GM18526 (cell line): Measurements from ENCODE around the gene PDHB.

ENCODE experiments used
- POLR2A ChIP-seq: IDR thresholded peaks from 3 replicates; pipeline ENCODE4 v1.6.1; 2011; ENCODE audit not compliant: insufficient read length; ENCODE audit errors: extremely low read depth

PDHB gene

GRCh38 chr3:58433400-58434167, at the start of gene PDHB:
Gene PDHB (minus strand): TSS chr3:58433832. CDS start chr3:58433809, 23 bp downstream.
- TF ChIP-seq POLR2A, result peak; percentile 85

DNA sequence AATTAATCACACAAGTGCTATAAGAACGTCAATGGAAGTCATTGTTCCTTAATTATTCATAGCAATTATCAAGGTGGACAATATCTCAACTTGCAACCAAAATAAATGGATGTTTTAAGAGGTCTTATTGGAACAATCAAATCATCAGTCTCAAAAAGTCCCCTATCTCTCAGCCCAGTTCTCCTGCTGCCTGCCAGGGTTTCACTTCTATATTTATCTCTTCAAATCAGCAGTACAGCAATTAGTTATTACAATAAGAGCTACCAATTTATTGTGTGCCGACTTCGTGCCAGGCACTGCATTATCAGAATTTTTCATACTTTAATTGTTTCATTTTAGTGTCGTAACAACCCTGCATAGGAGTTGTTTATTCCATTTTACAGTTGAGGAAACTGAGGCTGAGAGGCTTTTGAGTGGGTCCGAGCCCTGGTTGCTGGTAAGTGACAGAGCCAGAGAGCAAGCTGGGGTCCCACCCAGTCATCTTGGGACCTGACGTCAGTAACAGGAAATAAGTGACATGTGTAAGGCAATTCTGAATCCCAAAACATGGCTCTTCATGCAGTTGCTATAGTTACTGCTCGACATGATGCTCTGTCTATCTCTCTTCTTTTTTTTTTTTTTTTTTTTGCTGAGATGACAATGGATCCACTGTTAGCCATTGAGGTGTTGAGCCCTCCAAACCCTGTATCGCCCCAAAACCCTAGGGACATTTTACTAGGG, 49.4 kb upstream of the PDHB start:
- TF ChIP-seq POLR2A, result no peak

- TF ChIP-seq POLR2A, result no peak
Measured at GRCh38 chr3:58480309-58480708, 46.7 kb upstream of the PDHB start.

DNA sequence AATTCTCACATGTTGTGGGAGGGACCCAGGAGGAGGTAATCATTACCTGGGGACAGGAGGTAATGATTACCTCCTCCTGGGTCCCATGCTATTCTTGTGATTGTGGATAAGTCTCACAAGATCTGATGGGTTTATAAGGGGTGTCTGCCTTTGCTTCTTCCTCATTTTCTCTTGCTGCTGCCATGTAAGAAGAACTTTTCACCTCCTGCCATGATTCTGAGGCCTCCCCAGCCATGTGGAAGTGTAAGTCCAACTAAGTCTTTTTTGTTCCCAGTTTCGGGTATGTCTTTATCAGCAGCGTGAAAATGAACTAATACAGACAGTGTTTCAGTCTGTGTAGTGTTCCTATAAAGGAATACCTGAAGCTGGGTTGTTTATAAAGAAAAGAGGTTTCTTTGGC, 45.1 kb upstream of the PDHB start:
- no peak for TF ChIP-seq POLR2A

DNA sequence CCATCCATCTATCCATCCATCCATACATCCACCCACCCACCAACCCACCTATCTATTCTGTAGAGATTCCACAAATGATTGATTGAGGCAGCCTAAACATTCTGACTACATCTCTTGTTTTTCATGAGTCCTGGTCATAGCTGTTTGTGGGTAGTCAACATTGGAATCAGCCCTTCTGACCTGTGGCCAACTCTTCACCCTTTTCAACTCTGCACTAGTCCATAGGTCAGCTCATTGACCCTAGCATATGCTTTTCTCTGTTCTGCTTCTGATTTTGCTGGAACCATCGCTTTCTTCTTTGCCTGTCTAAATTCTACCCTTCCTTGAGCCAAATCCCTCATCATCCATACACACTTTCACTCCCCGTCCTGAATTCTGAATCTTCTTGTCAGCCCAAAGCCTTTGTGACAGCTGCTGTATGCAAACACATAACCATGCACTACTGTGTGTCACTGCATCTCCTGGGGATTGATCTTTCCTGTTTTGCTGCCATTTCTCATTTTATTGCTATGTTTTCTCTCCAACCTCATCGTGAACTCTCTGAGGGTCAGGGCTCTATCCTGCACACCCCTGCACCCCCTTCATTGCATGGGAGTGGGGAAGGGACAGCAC, 41.4 kb upstream of the PDHB start:
- no peak for TF ChIP-seq POLR2A

GRCh38 chr3:58474348-58474911, 40.8 kb upstream of the PDHB start:
- TF ChIP-seq POLR2A, result no peak

DNA sequence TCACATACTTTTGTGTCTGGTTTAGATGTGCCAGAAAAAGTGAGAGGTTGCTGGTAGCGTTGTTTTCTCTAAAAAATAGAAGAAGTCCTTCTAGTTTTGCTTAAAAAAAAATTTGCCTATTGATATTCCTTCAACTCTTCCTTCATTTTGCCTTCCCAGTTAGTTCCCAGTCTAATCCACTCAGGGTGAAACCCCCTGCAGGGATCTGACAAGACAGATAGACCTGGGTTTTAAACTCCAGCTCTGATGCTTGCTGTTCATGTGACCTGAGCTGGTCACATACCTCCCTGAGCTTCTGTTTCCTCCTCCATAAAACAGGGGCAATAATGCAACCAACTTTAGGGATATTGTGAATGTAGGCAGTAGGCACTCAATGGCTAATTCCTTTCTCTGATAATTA, 39.6 kb upstream of the PDHB start:
- TF ChIP-seq POLR2A, result no peak

GRCh38 chr3:58471025-58471887, 37.6 kb upstream of the PDHB start:
- TF ChIP-seq POLR2A, result no peak

- no peak for TF ChIP-seq POLR2A
Measured at GRCh38 chr3:58470363-58471024, 36.9 kb upstream of the PDHB start.

GRCh38 chr3:58469096-58469495, 35.5 kb upstream of the PDHB start:
- TF ChIP-seq POLR2A, result no peak

- no peak for TF ChIP-seq POLR2A
Measured at GRCh38 chr3:58466899-58467563, 33.4 kb upstream of the PDHB start.

- no peak for TF ChIP-seq POLR2A
Measured at GRCh38 chr3:58464866-58465265, 31.2 kb upstream of the PDHB start.

DNA sequence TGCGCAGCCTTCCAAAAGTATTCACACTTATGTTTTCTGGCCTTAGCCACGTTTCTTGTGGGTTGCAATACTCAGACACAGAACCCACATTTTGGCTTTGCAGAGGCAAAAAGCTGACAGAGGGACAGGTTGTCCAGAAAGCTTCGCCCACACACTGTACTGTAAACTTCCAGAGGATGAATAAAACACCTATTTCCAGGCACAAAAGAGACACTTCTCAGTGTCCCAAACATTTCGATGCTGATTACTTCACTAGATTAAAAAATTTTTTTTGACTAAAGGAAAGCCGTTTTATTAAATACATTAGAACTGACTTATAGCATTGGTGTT, 30.3 kb upstream of the PDHB start:
- no peak for TF ChIP-seq POLR2A
